IPS-18a (cell line): Measurements from ENCODE around the gene AKAIN1.

Source experiments
- H3K27ac ChIP-seq: one replicate; pipeline ENCODE4 v1.5.1; 2013; ENCODE audit warnings: low read length
- H3K27me3 ChIP-seq: one replicate; pipeline ENCODE4 v1.6.1; 2013; ENCODE audit warnings: mild to moderate bottlenecking, low read length; ENCODE audit not compliant: control insufficient read depth, insufficient read depth
- H3K36me3 ChIP-seq: one replicate; pipeline ENCODE4 v1.6.1; 2013; ENCODE audit warnings: low read depth, low read length; ENCODE audit not compliant: control insufficient read depth
- H3K4me1 ChIP-seq: one replicate; pipeline ENCODE4 v1.6.1; 2013; ENCODE audit warnings: low read depth, low read length; ENCODE audit not compliant: control insufficient read depth
- H3K4me3 ChIP-seq: one replicate; pipeline ENCODE4 v1.5.1; 2013; ENCODE audit warnings: low read length
- H3K9ac ChIP-seq: one replicate; pipeline ENCODE4 v1.6.1; 2013; ENCODE audit warnings: mild to moderate bottlenecking, low read length, moderate library complexity
- H3K9me3 ChIP-seq: one replicate; pipeline ENCODE4 v1.6.1; 2013; ENCODE audit warnings: low read depth, low read length; ENCODE audit not compliant: control insufficient read depth

AKAIN1 gene

DNA sequence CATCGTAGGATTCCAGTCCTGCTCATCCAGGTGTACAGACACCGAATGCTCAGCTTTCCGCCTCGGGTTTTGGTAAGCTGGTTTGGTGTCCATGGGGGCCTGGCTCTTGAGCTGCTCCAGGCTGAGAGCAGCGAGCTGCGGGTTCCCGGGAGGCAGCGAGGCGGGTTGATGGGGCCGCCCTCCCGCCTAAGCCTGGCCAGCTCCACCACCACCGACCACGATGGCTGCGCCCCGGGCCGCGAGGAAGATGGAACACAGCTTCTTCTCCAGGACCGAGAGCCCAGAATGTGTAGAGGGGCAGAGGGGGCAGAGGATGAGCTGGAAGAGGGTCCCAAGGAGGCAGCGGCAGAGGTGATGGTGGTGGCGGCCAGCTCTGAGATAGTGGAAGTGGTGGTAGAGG lies 64.1 kb downstream of the AKAIN1 start:
- no peaks in the 10 kb centered on the region for H3K27me3 ChIP-seq
- no peaks in the 10 kb centered on the region for H3K36me3 ChIP-seq
- H3K9me3 ChIP-seq = no peaks in the 10 kb centered on the region
- no peak overlapping the region for H3K4me3 ChIP-seq
- H3K9ac ChIP-seq = no peak overlapping the region
- H3K4me1 ChIP-seq = no peaks in the 10 kb centered on the region
- H3K27ac ChIP-seq = no peak overlapping the region

GRCh38 chr18:5122272-5122671 lies 74.8 kb downstream of the AKAIN1 start:
- H3K27me3 ChIP-seq = no peaks in the 10 kb centered on the region
- no peak overlapping the region for H3K27ac ChIP-seq
- no peaks in the 10 kb centered on the region for H3K36me3 ChIP-seq
- H3K9ac ChIP-seq = no peak overlapping the region
- no peaks in the 10 kb centered on the region for H3K4me1 ChIP-seq
- H3K4me3 ChIP-seq = no peak overlapping the region
- no peaks in the 10 kb centered on the region for H3K9me3 ChIP-seq

GRCh38 chr18:5110266-5110665 lies 86.8 kb downstream of the AKAIN1 start:
- Histone ChIP-seq H3K27ac (no peak overlapping the region), H3K9ac (no peak overlapping the region), H3K27me3 (no peaks in the 10 kb centered on the region), H3K4me1 (no peaks in the 10 kb centered on the region), H3K4me3 (no peak overlapping the region), H3K36me3 (no peaks in the 10 kb centered on the region), H3K9me3 (no peaks in the 10 kb centered on the region)

- H3K9ac ChIP-seq = no peak overlapping the region
- H3K9me3 ChIP-seq = no peaks in the 10 kb centered on the region
- peaks cover 7% of the 10 kb centered on the region for H3K4me1 ChIP-seq
- no peaks in the 10 kb centered on the region for H3K36me3 ChIP-seq
- no peak overlapping the region for H3K4me3 ChIP-seq
- H3K27ac ChIP-seq = no peak overlapping the region
- H3K27me3 ChIP-seq = no peaks in the 10 kb centered on the region
These were observed 89.1 kb downstream of the AKAIN1 start for GRCh38 chr18:5107988-5108387.

DNA sequence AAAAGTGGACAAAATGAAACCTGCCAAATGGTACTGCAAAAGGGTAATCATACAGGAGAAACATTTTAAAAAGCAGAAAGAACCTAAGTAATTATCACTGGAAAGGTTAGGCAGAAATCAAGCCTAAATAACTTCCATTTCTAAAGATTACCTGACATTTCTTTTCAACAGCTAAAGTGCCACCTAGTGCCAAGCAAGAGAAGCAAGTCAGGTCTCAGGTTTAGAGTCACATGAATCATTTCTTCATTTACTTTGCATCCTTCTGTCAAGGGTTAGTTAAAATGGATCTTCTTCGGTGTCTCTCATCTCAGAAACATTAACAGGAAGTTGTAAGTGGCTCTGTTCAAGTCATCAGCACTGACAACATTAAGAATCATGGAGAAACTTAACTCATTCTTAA lies 90.3 kb downstream of the AKAIN1 start:
- no peak overlapping the region for H3K27ac ChIP-seq
- peaks cover 7% of the 10 kb centered on the region for H3K4me1 ChIP-seq
- no peaks in the 10 kb centered on the region for H3K9me3 ChIP-seq
- no peak overlapping the region for H3K4me3 ChIP-seq
- H3K27me3 ChIP-seq = no peaks in the 10 kb centered on the region
- no peaks in the 10 kb centered on the region for H3K36me3 ChIP-seq
- H3K9ac ChIP-seq = no peak overlapping the region

DNA sequence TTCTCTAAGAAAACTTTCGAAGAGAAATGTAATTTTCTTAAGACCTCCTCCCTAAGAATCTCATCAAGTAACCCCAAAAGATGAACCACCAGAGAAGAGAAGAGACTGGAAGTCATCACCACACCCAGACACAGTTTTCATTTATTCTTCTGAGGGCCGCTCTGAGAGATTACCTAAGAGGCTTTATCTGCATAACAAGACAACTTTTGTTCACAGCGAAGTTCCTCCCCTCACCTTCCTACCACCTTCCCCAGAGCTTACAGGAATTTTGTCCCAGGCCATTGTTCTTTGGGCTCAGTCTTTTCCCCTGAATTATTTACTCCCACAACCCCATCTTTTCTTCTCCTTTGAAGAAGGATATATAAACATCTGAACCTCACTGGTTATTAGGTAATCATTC lies 92.8 kb downstream of the AKAIN1 start:
- H3K4me3 ChIP-seq = no peak overlapping the region
- no peaks in the 10 kb centered on the region for H3K36me3 ChIP-seq
- no peaks in the 10 kb centered on the region for H3K9me3 ChIP-seq
- peaks cover 7% of the 10 kb centered on the region for H3K4me1 ChIP-seq
- H3K27ac ChIP-seq = no peak overlapping the region
- no peaks in the 10 kb centered on the region for H3K27me3 ChIP-seq
- H3K9ac ChIP-seq = no peak overlapping the region

GRCh38 chr18:5103693-5104092 lies 93.4 kb downstream of the AKAIN1 start:
- peaks cover 7% of the 10 kb centered on the region for H3K4me1 ChIP-seq
- H3K27me3 ChIP-seq = no peaks in the 10 kb centered on the region
- H3K36me3 ChIP-seq = no peaks in the 10 kb centered on the region
- no peak overlapping the region for H3K9ac ChIP-seq
- no peak overlapping the region for H3K27ac ChIP-seq
- no peak overlapping the region for H3K4me3 ChIP-seq
- no peaks in the 10 kb centered on the region for H3K9me3 ChIP-seq

DNA sequence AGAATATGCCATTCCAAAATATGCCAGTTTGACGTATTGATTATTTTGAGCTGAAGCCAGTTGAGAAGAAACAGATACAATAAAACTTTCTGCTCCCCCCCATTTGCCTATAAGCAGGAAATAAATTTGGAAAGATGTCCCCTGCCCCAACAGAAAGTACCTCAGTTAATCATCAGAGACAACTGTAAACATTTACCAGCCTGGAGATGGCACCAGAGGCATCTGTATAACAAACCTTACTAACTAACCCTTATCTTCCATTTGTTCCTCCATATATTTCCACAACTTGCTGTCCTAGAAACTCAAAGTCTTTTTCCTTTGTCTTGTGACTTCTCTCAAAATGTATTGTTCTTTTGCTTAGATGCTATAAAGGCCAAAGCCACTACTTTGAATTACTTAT lies 93.8 kb downstream of the AKAIN1 start:
- no peaks in the 10 kb centered on the region for H3K27me3 ChIP-seq
- no peak overlapping the region for H3K27ac ChIP-seq
- no peaks in the 10 kb centered on the region for H3K9me3 ChIP-seq
- H3K36me3 ChIP-seq = no peaks in the 10 kb centered on the region
- H3K4me1 ChIP-seq = peaks cover 7% of the 10 kb centered on the region
- H3K4me3 ChIP-seq = no peak overlapping the region
- H3K9ac ChIP-seq = no peak overlapping the region

DNA sequence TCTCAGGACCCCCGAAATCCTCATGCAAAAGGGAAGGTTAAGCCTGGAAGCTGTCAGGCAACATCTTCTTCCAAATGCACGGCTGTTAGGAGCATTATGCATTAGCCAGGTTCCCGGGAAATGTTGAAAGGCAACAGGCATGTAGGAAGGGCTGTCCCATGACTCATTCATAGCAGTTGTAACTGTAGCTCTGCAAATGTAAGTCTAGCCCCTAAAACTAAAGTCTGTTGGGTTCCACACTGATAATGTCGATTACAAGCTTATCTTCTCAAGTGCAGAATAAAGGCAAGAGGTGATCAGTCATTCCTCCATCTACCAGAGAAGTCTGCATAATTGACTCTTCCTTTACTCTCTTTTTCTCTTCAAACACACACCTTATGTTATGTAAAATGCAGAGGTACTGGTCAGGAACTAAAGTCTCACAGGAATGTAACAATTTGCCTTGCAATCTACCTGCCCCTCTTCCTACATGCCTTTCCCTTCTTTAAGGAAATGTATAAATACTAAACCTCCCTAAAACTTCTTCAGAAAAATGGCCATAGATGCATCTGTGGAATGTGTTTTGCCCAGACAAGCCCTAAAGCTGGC lies 99.8 kb downstream of the AKAIN1 start:
- no peaks in the 10 kb centered on the region for H3K27me3 ChIP-seq
- H3K9me3 ChIP-seq = no peaks in the 10 kb centered on the region
- H3K4me3 ChIP-seq = no peak overlapping the region
- no peak overlapping the region for H3K27ac ChIP-seq
- H3K9ac ChIP-seq = no peak overlapping the region
- H3K36me3 ChIP-seq = no peaks in the 10 kb centered on the region
- peaks cover 12% of the 10 kb centered on the region for H3K4me1 ChIP-seq

DNA sequence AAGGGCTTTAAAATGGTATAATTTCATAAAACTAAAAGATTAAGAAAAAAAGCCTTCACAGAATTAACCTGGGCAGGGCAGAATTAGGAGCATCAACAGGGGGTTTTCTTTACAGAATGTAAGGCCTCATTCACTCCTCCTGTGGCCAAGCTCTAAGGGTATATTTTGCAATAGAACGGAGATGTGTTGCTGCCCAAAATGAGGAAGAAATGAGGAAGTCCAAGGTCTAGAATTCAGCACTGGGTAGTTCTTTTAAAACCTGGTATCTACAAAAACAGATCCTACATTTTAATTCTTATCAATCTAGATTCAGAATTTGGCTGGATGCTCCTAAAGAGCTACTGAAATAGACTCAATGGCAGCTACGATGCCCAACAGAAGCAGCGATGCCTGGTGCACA lies 101.8 kb downstream of the AKAIN1 start:
- Histone ChIP-seq H3K27ac (no peak overlapping the region), H3K9ac (no peak overlapping the region), H3K27me3 (no peaks in the 10 kb centered on the region), H3K9me3 (peaks cover 2% of the 10 kb centered on the region), H3K4me3 (no peak overlapping the region), H3K36me3 (no peaks in the 10 kb centered on the region), H3K4me1 (peaks cover 12% of the 10 kb centered on the region)

- peaks cover 2% of the 10 kb centered on the region for H3K9me3 ChIP-seq
- peaks cover 12% of the 10 kb centered on the region for H3K4me1 ChIP-seq
- no peak overlapping the region for H3K27ac ChIP-seq
- H3K36me3 ChIP-seq = no peaks in the 10 kb centered on the region
- H3K27me3 ChIP-seq = no peaks in the 10 kb centered on the region
- H3K9ac ChIP-seq = no peak overlapping the region
- H3K4me3 ChIP-seq = no peak overlapping the region
These were observed 103.2 kb downstream of the AKAIN1 start for GRCh38 chr18:5093902-5094301.
